ENCODE results near the gene MAGEL2. TPM values are rescaled to one million over a fixed set of nuclear protein-coding genes. Genes with fewer than 3 reads are reported as not detected.

Gene MAGEL2
- total and polyA plus RNA-seq, 10 of the 15 experiments (the other 5 are each of a cell fraction or from before 2014, with no cell fraction given) = not detected

- POLR2A ChIA-PET = no interaction called here
- Histone ChIP-seq H3K27me3 (replicated peaks in 1 of 2; ENCODE audit: control insufficient read depth in 2 of 2, insufficient read depth in 2 of 2, low read length in 1 of 2) (no peaks in the 10 kb centered on the region), H3K79me2 (ENCODE audit: control insufficient read depth, insufficient read depth, low read length) (no peaks in the 10 kb centered on the region), H3K4me2 (ENCODE audit: control insufficient read depth, insufficient read depth) (no peak overlapping the region), H3K4me1 (ENCODE audit: control insufficient read depth, insufficient read depth, low read length) (no peaks in the 10 kb centered on the region), H3K9ac (ENCODE audit: control insufficient read depth, insufficient read depth, low read length) (no peak overlapping the region), H3K27ac (ENCODE audit: control insufficient read depth, insufficient read depth) (no peak overlapping the region), H3K9me3 (replicated peaks; ENCODE audit: control insufficient read depth, insufficient read depth, low read length) (no peaks in the 10 kb centered on the region; the same call in 2 of the 3 replicates), H3K36me3 (ENCODE audit: control insufficient read depth in 2 of 2, insufficient read depth in 2 of 2, low read length in 1 of 2) (no peaks in the 10 kb centered on the region), H4K20me1 (ENCODE audit: control insufficient read depth, insufficient read depth) (no peaks in the 10 kb centered on the region), H3K4me3 (no peak overlapping the region), H2AFZ (ENCODE audit: control insufficient read depth, low read depth, low read length) (no peak overlapping the region)
- intact Hi-C loops (cut with micrococcal nuclease; ENCODE audit: unreplicated experiment) (no loop called here), in situ Hi-C loops (cut with MboI) (loop anchor here (25.0 kb wide), 1 partner anchor 1878 kb away; no protein-coding TSS in a partner anchor)
- SMC1A ChIA-PET (ENCODE audit: uncharacterized antibody, unreplicated experiment) = no interaction called here
- RAD21 ChIA-PET (ENCODE audit: unreplicated experiment) = no interaction called here
- ATAC-seq = no peak
- no peak for FAIRE-seq
- BruUV-seq (replicated peaks) = no TSS peak
- WGBS (ENCODE audit: insufficient coverage, insufficient replicate concordance, low lambda C conversion rate, missing lambda C conversion rate) = 67% methylated on average over 8 of the region's 8 CpGs
- no peak for DNase-seq (ENCODE audit: low read depth, low spot score)
- CTCF ChIA-PET = no interaction called here
- TF ChIP-seq MYC (IDR thresholded peaks at IDR 0.05; ENCODE audit: insufficient read depth, insufficient read length, insufficient replicate concordance, low read length, severe bottlenecking) (no peak), TCF3 (IDR thresholded peaks at IDR 0.05; ENCODE audit: borderline replicate concordance, insufficient read depth, low read depth, low read length) (no peak), SUZ12 (IDR thresholded peaks at IDR 0.05; ENCODE audit: unreplicated experiment) (no peak), CREM (IDR thresholded peaks at IDR 0.05; ENCODE audit: low read depth) (no peak), ATF2 (IDR thresholded peaks at IDR 0.05; ENCODE audit: low read length) (no peak), SREBF1 (IDR thresholded peaks at IDR 0.05; ENCODE audit: low read length) (no peak), STAT3 (IDR thresholded peaks at IDR 0.05; ENCODE audit: low read depth, low read length) (no peak), ZBTB33 (IDR thresholded peaks at IDR 0.05) (no peak), EZH2 (IDR thresholded peaks at IDR 0.05; ENCODE audit: borderline replicate concordance, control insufficient read depth, low read depth, low read length) (no peak), SUPT20H (IDR thresholded peaks at IDR 0.05; ENCODE audit: borderline replicate concordance, control insufficient read depth, low read depth, low read length) (no peak), SPI1 (IDR thresholded peaks at IDR 0.05; ENCODE audit: borderline replicate concordance, insufficient read depth, low read depth, low read length) (no peak), BHLHE40 (IDR thresholded peaks at IDR 0.05; ENCODE audit: borderline replicate concordance in 1 of 2, low read depth in 2 of 2, low read length in 1 of 2) (no peak), SRF (IDR thresholded peaks at IDR 0.05; ENCODE audit: low read depth in 2 of 2, low read length in 2 of 2) (no peak), BMI1 (IDR thresholded peaks at IDR 0.05; ENCODE audit: borderline replicate concordance) (no peak), IRF5 (IDR thresholded peaks at IDR 0.05; ENCODE audit: borderline replicate concordance) (no peak), PBX3 (IDR thresholded peaks at IDR 0.05; ENCODE audit: insufficient replicate concordance, low read depth, low read length) (no peak)
- TF ChIP-seq, protein P1, sequence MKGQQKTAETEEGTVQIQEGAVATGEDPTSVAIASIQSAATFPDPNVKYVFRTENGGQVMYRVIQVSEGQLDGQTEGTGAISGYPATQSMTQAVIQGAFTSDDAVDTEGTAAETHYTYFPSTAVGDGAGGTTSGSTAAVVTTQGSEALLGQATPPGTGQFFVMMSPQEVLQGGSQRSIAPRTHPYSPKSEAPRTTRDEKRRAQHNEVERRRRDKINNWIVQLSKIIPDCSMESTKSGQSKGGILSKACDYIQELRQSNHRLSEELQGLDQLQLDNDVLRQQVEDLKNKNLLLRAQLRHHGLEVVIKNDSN (IDR thresholded peaks at IDR 0.05; ENCODE audit: borderline replicate concordance, extremely low read length, insufficient read depth, low read depth, low read length) = no peak
These were observed 13.5 kb downstream of the MAGEL2 start for GRCh38 chr15:23634181-23634580.

Data from GM12878 (cell line).